ENCODE measurements around the gene CENPU. TPM values are rescaled to one million over a fixed set of nuclear protein-coding genes. Genes with fewer than 3 reads are reported as not detected.

The CENPU gene
- total RNA-seq, 1 donor from 2014 or later = 80.3 TPM

DNA sequence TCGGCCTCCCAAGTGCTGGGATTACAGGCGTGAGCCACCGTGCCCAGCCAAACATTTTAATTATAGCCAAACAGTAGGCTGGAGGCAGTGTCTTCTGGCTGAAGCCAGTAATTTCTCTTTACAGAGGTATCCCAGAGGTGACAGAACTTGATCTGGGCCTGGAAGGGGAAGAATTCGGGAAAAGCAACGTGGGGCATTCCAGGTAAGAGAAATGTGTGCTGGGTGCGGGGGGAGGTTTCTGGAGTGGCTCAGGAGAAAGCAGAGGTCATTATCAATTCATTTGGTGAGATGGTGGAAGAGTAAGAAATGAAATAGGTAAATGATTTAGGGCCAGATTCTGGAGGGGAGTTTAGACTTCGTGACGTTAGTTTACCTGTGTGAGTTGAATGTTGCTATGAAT is 82.0 kb downstream of the CENPU start:
- no peak for DNase-seq (ENCODE audit: low spot score)
- intact Hi-C loops (cut with micrococcal nuclease) = no loop called here

DNA sequence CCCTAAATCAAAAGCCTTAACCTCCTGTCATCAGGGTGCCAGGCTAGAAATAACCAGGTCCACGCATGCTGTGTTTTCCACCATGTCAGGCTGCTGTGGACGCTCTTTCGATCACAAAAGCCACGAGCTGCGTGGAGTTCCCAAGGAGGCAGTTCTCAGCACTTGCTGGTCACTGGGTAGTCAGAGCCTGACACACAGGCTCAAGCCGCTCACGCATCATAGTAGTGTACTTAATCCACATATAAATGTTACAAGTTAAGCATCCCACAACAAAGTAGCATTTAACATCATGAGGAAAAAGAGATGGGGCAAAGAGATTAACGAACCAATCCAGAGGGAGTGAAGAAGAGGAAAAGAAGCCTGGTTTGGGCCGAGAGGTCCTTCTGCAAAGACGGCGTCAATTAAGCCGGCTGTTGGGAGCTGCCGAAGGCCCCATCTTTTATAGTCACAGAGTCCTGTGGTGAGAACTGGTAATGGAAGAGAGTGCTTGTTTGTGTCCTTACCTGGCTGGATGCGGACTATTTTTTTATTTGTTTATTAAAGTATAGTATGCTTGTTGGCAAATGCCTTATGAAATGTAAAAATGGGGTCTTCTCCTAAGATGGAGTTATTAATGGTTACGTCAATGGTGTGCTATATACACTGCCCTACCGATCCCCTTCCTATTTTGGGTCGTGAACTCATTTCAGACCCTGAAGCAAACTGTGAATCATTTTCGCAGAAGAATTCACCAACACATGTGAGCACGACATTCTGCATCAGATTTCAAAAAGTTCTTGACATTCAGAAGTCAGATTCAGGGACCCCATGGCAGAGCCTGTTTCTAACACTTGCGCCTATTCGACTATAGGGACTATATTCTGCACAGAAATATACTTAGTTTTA is 83.7 kb downstream of the CENPU start:
- no peak for DNase-seq (ENCODE audit: low spot score)
- no peaks in the 10 kb centered on the region for H3K9me3 Mint-ChIP-seq
- intact Hi-C loops (cut with micrococcal nuclease) = loop anchor here (1.0 to 5.0 kb wide), 20 partner anchors 18 to 1145 kb away; partner anchors contain the start of genes ANKRD37, CENPU, ING2 and IRF2
- peak overlapping the region; percentile 91 for H3K27ac Mint-ChIP-seq
- H3K4me1 Mint-ChIP-seq (ENCODE audit: low read depth) = peaks cover 50% of the 10 kb centered on the region
- H3K36me3 Mint-ChIP-seq (ENCODE audit: low read depth) = peaks cover 43% of the 10 kb centered on the region
- no peaks in the 10 kb centered on the region for H3K27me3 Mint-ChIP-seq (ENCODE audit: insufficient read depth)
- H3K4me3 Mint-ChIP-seq = peak overlapping the region; percentile 91

More for the DNA sequence above, 82.0 kb downstream of the CENPU start:
- H3K4me3 Mint-ChIP-seq = peak overlapping the region; percentile 6
- peaks cover 33% of the 10 kb centered on the region for H3K36me3 Mint-ChIP-seq (ENCODE audit: low read depth)
- H3K4me1 Mint-ChIP-seq (ENCODE audit: low read depth) = peaks cover 40% of the 10 kb centered on the region
- H3K9me3 Mint-ChIP-seq = no peaks in the 10 kb centered on the region
- no peak overlapping the region for H3K27ac Mint-ChIP-seq
- H3K27me3 Mint-ChIP-seq (ENCODE audit: insufficient read depth) = no peaks in the 10 kb centered on the region

DNA sequence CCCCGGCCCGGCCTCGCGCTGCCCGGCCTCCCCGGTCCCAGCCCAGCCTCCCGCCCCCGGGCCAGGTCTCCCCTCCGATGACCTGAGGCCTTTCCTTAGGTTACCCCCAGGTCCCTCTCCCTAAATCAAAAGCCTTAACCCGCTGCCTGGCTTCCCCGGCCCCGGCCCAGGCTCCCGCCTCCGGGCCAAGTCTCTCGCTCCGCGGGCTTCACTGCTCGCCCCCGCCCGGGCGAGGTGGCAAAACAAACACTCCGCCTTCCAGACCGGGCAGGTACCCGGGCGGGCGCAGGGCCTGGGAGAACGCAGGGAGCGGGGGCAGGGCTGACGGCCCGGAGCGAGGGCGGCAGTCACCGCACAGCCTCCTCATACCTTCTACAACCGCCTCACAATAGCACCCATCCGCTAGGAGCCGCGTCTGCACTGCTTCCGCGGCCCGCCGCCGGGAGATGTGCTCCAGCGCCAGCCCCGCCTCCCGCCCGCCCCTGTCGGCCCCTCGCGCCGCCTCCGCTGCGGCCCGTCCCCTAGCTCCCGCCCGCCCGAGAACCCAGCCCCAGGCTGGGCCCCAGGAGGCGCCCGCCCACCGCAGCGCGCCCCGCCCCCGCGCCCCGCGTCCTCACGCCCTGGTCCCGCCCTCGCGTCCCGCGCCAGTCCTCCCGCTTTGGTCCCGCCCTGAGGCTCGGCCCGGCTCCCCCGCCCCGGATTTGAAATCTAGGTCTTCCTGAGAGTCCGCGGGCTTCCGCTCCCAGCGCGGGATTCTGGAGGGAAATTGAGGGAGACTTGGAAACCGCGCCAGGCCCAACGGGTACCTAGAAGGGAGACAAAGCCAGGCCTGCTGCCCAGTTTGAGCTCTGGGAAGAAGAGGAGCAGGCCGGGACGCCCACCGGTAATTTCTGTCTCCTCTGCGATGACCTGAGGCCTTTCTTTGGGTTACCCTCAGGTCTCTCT is 84.6 kb downstream of the CENPU start, which contains the start of the genes CASP3 and PRIMPOL:
CASP3 (minus strand) TSS at position 422 of the 945 bp plus-strand sequence. CDS start 10,994 bp downstream, outside the sequence.
PRIMPOL (plus strand) TSS at position 713 of the 945 bp plus-strand sequence. CDS start 7,403 bp downstream, outside the sequence.
- DNase-seq (ENCODE audit: low spot score) = peak; percentile 96
- Mint-ChIP-seq H3K36me3 (ENCODE audit: low read depth) (peaks cover 48% of the 10 kb centered on the region), H3K4me3 (peak within 1 kb of the TSS; percentile 95), H3K27ac (peak within 1 kb of the TSS; percentile 91), H3K4me1 (ENCODE audit: low read depth) (peaks cover 59% of the 10 kb centered on the region), H3K27me3 (ENCODE audit: insufficient read depth) (no peaks in the 10 kb centered on the region), H3K9me3 (no peaks in the 10 kb centered on the region)
- intact Hi-C loops (cut with micrococcal nuclease) = loop anchor here (1.0 to 5.0 kb wide), 20 partner anchors 19 to 1144 kb away; partner anchors contain the start of genes ANKRD37, CENPU, ING2 and IRF2

DNA sequence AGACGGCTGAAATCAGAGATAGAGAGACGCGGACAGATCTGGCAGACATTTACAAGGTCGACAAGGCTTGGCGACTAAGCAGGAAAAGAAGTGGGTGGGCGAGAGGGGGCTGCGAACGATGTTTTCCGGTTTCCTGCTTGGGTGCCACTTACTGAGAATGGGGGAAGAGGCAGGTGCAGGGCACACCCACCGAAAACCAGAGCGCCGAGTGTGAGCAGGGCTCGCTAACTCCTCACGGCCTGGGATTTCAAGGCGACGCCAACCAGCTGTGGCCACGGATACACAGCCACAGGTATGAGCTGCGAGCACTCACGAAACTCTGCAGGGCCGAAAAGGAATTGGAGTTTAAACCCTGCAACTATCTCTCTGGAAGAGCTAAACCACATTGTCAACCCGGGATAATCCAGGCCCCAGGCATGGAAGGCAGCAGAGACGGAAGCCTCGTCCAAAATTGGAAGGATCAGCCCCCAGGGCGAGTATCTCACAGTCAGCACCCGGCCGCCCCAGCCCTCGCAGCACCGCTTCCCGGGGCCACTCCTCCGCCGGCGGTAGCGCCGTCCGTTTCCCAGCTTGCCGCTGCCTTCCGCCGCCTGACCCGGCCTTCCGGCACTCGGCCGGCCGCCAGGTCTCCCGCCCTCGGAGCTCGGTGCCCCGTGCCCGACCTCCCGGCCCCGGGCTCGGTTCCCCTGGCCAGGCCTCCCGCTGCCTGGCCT is 85.4 kb downstream of the CENPU start:
- peak overlapping the region; percentile 91 for H3K27ac Mint-ChIP-seq

DNA sequence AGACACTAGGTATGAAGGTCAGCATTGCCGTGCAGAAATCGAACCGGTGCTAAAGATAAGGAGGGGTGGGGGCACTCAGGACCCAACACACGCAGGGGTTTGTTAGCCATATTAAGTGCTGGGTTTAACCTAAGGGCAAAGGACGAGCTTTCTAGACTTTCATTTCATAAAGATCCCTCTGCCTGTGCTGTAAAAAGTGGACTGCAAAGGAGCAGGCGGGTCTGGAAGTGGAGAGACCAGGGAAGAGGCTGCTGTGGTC is 85.9 kb downstream of the CENPU start:
- Mint-ChIP-seq H3K4me3 (peak overlapping the region; percentile 95), H3K4me1 (ENCODE audit: low read depth) (peaks cover 66% of the 10 kb centered on the region), H3K9me3 (no peaks in the 10 kb centered on the region), H3K27me3 (ENCODE audit: insufficient read depth) (no peaks in the 10 kb centered on the region), H3K27ac (peak overlapping the region; percentile 91), H3K36me3 (ENCODE audit: low read depth) (peaks cover 47% of the 10 kb centered on the region)
- intact Hi-C loops (cut with micrococcal nuclease) = loop anchor here (1.0 to 5.0 kb wide), 9 partner anchors 23 to 1143 kb away; partner anchors contain the start of genes ING2, RWDD4, SLC25A4 and TRAPPC11
- DNase-seq (ENCODE audit: low spot score) = no peak

More for the DNA sequence above, 85.4 kb downstream of the CENPU start:
- Mint-ChIP-seq H3K36me3 (ENCODE audit: low read depth) (peaks cover 47% of the 10 kb centered on the region), H3K4me1 (ENCODE audit: low read depth) (peaks cover 66% of the 10 kb centered on the region), H3K27me3 (ENCODE audit: insufficient read depth) (no peaks in the 10 kb centered on the region), H3K4me3 (peak overlapping the region; percentile 95), H3K9me3 (no peaks in the 10 kb centered on the region)
- peak; percentile 48 for DNase-seq (ENCODE audit: low spot score)
- intact Hi-C loops (cut with micrococcal nuclease) = loop anchor here (1.0 to 5.0 kb wide), 21 partner anchors 20 to 1144 kb away; partner anchors contain the start of genes ANKRD37, CENPU, ING2 and IRF2

DNA sequence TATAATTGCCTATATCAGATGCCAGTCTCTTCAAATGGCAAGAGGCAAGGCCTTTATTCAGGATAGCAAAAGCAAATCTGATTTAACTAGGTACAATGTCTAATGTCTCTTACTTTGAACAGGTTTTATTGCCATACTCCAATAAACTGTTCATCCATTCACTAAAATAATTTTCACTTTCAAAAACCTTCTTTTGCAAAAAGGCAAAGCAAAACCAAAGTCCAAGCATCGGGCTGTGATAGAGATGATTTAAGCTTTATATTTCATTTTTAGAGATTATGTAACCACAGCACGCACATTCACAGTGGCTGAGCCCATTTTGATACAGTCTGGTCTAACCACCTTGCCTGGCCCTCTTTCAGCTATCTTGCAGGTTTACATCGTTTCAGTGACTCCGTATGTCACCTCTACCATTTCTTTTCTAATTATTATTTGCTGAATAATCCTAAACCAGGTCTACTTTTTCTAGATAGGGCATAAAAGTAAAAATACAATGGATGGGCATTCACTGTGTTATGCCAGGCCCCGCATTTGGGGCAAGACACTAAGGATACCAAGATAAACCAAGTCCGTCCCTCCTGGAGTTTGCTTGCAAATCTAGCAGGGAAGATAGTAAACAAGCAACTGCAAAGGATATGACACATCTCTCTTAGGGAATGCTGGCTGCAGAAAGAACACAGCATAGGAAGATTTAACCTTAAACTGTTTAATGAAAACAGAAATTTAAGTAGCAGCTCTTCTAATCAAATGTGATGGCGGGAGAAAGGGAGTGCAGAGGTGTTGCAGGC is 86.4 kb downstream of the CENPU start:
- H3K4me3 Mint-ChIP-seq = peak overlapping the region; percentile 95
- peak overlapping the region; percentile 91 for H3K27ac Mint-ChIP-seq
- no peaks in the 10 kb centered on the region for H3K9me3 Mint-ChIP-seq
- DNase-seq (ENCODE audit: low spot score) = no peak
- H3K36me3 Mint-ChIP-seq (ENCODE audit: low read depth) = peaks cover 49% of the 10 kb centered on the region
- intact Hi-C loops (cut with micrococcal nuclease) = loop anchor here (1.0 to 5.0 kb wide), 9 partner anchors 23 to 1143 kb away; partner anchors contain the start of genes ING2, RWDD4, SLC25A4 and TRAPPC11
- no peaks in the 10 kb centered on the region for H3K27me3 Mint-ChIP-seq (ENCODE audit: insufficient read depth)
- H3K4me1 Mint-ChIP-seq (ENCODE audit: low read depth) = peaks cover 69% of the 10 kb centered on the region

DNA sequence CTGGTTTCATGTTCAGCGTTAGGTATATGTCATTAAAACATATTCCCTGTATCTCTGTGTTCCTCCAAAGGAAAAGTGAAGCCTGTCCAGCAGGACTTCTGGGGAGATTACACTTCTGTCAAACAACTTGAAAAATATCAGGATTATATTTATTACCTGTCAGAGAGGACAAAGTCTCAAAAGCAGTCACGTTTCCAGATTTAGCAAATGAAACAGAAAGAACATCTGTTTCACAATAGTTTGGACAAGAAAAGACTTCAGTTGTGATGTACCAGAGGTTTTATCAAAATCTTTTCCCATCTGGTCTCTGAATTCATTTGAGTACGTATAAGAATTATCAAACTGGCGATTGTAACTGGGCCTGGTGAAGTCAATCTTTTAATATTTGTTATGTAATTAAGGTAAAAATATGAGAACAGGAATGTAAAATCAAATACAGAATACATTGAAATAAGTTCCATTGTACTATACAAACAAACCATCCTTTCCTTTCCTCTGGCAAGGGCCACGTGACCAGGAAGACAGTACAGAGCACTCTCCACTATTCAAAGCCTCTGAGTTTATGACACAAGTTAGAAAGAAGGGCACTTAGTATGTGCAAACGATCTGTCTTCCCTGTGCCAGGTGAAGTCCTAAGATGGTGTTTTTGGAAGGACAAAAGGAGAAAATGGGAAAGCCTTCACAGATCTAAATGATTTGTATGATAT is 87.8 kb downstream of the CENPU start:
- H3K9me3 Mint-ChIP-seq = no peaks in the 10 kb centered on the region
- H3K27me3 Mint-ChIP-seq (ENCODE audit: insufficient read depth) = no peaks in the 10 kb centered on the region
- H3K4me1 Mint-ChIP-seq (ENCODE audit: low read depth) = peaks cover 75% of the 10 kb centered on the region
- H3K27ac Mint-ChIP-seq = peak overlapping the region; percentile 73
- intact Hi-C loops (cut with micrococcal nuclease) = loop anchor here (5.0 kb wide), 3 partner anchors 316 to 989 kb away; partner anchors contain the start of genes RWDD4, SLC25A4 and TRAPPC11
- H3K4me3 Mint-ChIP-seq = peak overlapping the region; percentile 95
- DNase-seq (ENCODE audit: low spot score) = no peak
- peaks cover 55% of the 10 kb centered on the region for H3K36me3 Mint-ChIP-seq (ENCODE audit: low read depth)

DNA sequence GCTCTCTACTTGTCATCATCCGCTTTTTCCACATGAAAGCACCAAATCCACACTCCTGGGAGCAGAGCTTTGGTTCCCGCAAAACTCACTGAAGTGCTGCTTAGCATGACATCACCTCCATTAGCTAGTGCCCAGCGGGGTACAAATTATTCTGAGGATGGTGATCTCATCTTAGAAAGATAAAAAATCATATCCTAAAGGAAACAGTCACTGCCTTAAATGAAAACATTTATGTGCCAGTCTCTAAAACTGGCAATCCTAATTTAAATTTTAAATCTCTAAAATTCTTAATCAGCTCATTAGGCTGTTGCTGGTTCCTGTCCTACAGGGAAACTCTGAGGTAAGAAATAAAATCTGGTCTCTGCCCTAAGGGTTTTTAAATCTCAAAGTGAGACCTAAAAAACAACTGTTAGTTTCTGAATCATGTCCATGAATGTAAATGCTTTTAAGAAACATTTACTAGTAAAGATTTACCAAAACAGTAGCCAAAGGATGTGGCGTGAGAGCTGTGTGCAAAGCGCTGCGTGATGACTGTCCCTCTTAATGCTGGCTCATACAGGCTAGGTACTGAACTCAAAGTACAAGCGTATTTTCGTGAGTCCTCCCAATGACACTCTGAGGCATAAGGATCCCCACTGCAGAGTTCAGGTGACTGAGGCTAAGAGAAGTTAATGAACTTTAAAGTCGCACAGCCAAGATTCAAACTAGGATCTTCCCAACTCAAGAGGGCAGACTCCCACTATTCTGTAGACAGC is 89.2 kb downstream of the CENPU start:
- Mint-ChIP-seq H3K4me1 (ENCODE audit: low read depth) (peaks cover 78% of the 10 kb centered on the region), H3K27ac (peak overlapping the region; percentile 73), H3K27me3 (ENCODE audit: insufficient read depth) (no peaks in the 10 kb centered on the region), H3K9me3 (no peaks in the 10 kb centered on the region), H3K4me3 (peak overlapping the region; percentile 66), H3K36me3 (ENCODE audit: low read depth) (peaks cover 62% of the 10 kb centered on the region)
- intact Hi-C loops (cut with micrococcal nuclease) = loop anchor here (5.0 kb wide), 3 partner anchors 318 to 987 kb away; partner anchors contain the start of genes RWDD4, SLC25A4 and TRAPPC11
- DNase-seq (ENCODE audit: low spot score) = no peak
